ENCODE measurements around the gene PANK3.

The PANK3 gene

DNA sequence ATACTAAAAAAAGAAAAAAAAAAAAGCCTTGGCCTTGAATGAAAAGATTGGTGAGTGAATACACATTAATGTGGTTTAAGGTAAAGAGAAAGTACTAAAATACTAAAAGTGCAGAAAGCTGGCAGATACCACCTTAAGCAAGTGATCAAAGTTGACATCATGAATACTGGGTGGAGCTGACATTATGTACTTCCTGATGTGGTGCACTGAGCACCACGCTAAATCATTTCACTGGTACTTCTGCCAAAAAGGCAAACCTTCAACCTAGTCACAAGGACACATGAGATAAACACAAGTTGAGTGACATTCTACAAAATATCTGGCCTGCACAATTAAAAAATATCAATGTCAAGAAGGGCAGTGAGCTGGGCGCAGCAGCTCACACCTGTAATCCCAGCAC is 33.8 kb upstream of the PANK3 start:
- H3K27ac ChIP-seq (ENCODE audit: low read length) = no peak overlapping the region
- no peaks in the 10 kb centered on the region for H3K79me2 ChIP-seq (ENCODE audit: low read length)
- no peaks in the 10 kb centered on the region for H3K27me3 ChIP-seq (replicated peaks; ENCODE audit: insufficient read depth, low read length)

DNA sequence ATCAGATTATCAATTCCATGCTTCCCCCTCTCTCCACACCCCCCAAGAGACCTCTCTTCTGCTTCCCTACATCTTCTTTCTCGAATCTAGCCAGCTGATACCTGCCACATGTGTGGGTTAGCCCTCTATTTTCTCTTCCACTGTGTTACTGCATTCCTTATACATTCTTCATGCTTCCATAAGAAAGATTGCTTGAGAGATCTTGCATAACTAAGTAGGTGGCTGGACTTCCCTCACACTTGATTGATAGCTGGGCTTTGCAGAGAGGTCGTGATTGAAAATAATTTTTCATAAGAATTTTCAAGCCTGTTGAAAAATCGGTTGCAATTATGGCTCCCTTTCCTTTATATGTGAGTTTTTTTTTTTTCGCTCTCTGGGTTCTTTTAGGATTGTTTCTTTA is 33.0 kb upstream of the PANK3 start:
- H3K4me3 ChIP-seq (ENCODE audit: low read length) = no peak overlapping the region
- no peaks in the 10 kb centered on the region for H3K36me3 ChIP-seq (replicated peaks; ENCODE audit: insufficient read depth, low read length)
- H3F3A ChIP-seq (ENCODE audit: insufficient read depth, low read length) = no peaks in the 10 kb centered on the region
- no peaks in the 10 kb centered on the region for H3K79me2 ChIP-seq (ENCODE audit: low read length)
- no peaks in the 10 kb centered on the region for H3K9me2 ChIP-seq (replicated peaks; ENCODE audit: insufficient read depth, low read length)
- no peak overlapping the region for H3K4me2 ChIP-seq (ENCODE audit: low read depth, low read length)
- TF ChIP-seq EZH2 (optimal IDR thresholded peaks at IDR 0.05; ENCODE audit: low read depth, low read length) (no peak), EZH2phosphoT487 (IDR thresholded peaks at IDR 0.05; ENCODE audit: low read length) (no peak)
- TF ChIP-seq, protein P1, sequence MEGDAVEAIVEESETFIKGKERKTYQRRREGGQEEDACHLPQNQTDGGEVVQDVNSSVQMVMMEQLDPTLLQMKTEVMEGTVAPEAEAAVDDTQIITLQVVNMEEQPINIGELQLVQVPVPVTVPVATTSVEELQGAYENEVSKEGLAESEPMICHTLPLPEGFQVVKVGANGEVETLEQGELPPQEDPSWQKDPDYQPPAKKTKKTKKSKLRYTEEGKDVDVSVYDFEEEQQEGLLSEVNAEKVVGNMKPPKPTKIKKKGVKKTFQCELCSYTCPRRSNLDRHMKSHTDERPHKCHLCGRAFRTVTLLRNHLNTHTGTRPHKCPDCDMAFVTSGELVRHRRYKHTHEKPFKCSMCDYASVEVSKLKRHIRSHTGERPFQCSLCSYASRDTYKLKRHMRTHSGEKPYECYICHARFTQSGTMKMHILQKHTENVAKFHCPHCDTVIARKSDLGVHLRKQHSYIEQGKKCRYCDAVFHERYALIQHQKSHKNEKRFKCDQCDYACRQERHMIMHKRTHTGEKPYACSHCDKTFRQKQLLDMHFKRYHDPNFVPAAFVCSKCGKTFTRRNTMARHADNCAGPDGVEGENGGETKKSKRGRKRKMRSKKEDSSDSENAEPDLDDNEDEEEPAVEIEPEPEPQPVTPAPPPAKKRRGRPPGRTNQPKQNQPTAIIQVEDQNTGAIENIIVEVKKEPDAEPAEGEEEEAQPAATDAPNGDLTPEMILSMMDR (IDR thresholded peaks at IDR 0.05; ENCODE audit: low read length) = no peak
- no peaks in the 10 kb centered on the region for H4K20me1 ChIP-seq (ENCODE audit: insufficient read depth, low read length)
- H2AFZ ChIP-seq (ENCODE audit: low read length) = no peak overlapping the region
- no peaks in the 10 kb centered on the region for H3K27me3 ChIP-seq (replicated peaks; ENCODE audit: insufficient read depth, low read length)
- no peak overlapping the region for H3K27ac ChIP-seq (ENCODE audit: low read length)
- no peak for DNase-seq
- no peak overlapping the region for H3K9ac ChIP-seq (ENCODE audit: low read length)
- H3K4me1 ChIP-seq (ENCODE audit: low read length) = no peaks in the 10 kb centered on the region
- H3K9me3 ChIP-seq (replicated peaks; ENCODE audit: insufficient read depth, low read length) = no peaks in the 10 kb centered on the region

More for the DNA sequence above, 33.8 kb upstream of the PANK3 start:
- no peak for TF ChIP-seq EZH2 (optimal IDR thresholded peaks at IDR 0.05; ENCODE audit: low read depth, low read length)
- TF ChIP-seq, protein P1 (IDR thresholded peaks at IDR 0.05; ENCODE audit: low read length) = no peak
- TF ChIP-seq EZH2phosphoT487 (IDR thresholded peaks at IDR 0.05; ENCODE audit: low read length) = no peak
- Histone ChIP-seq H3K4me2 (ENCODE audit: low read depth, low read length) (no peak overlapping the region), H4K20me1 (ENCODE audit: insufficient read depth, low read length) (no peaks in the 10 kb centered on the region), H3K4me3 (ENCODE audit: low read length) (no peak overlapping the region), H3K9me2 (replicated peaks; ENCODE audit: insufficient read depth, low read length) (no peaks in the 10 kb centered on the region), H3K36me3 (replicated peaks; ENCODE audit: insufficient read depth, low read length) (no peaks in the 10 kb centered on the region), H3K9ac (ENCODE audit: low read length) (no peak overlapping the region), H3K4me1 (ENCODE audit: low read length) (no peaks in the 10 kb centered on the region), H2AFZ (ENCODE audit: low read length) (no peak overlapping the region), H3K9me3 (replicated peaks; ENCODE audit: insufficient read depth, low read length) (no peaks in the 10 kb centered on the region), H3F3A (ENCODE audit: insufficient read depth, low read length) (no peaks in the 10 kb centered on the region)
- no peak for DNase-seq

DNA sequence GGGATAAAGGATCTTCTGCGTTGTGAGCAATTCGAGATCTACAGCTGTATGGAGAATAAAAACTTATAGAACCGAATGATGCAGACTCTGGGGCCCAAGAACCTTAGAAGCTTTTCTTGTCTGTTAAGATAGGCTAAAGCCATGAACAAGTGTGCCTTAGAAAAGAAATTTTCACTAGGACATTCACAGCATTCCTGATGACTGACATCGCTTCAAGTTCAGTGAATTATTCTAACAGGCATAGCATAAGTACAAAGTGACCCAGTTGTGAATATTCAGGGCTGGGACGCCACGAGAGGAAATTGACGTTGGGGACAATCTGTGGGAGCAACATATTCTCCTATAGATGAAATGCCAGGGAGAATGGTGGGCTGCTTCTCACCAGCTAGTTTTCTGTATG is 32.0 kb upstream of the PANK3 start:
- no peak for DNase-seq
- no peak overlapping the region for H3K27ac ChIP-seq (ENCODE audit: low read length)
- H2AFZ ChIP-seq (ENCODE audit: low read length) = no peak overlapping the region
- H3F3A ChIP-seq (ENCODE audit: insufficient read depth, low read length) = no peaks in the 10 kb centered on the region
- no peaks in the 10 kb centered on the region for H3K79me2 ChIP-seq (ENCODE audit: low read length)
- H3K27me3 ChIP-seq (replicated peaks; ENCODE audit: insufficient read depth, low read length) = no peaks in the 10 kb centered on the region
- no peaks in the 10 kb centered on the region for H4K20me1 ChIP-seq (ENCODE audit: insufficient read depth, low read length)
- no peak overlapping the region for H3K4me2 ChIP-seq (ENCODE audit: low read depth, low read length)
- no peaks in the 10 kb centered on the region for H3K9me3 ChIP-seq (replicated peaks; ENCODE audit: insufficient read depth, low read length)
- no peak for TF ChIP-seq EZH2 (optimal IDR thresholded peaks at IDR 0.05; ENCODE audit: low read depth, low read length)
- TF ChIP-seq EZH2phosphoT487 (IDR thresholded peaks at IDR 0.05; ENCODE audit: low read length) = no peak
- TF ChIP-seq, protein P1 (IDR thresholded peaks at IDR 0.05; ENCODE audit: low read length) = no peak
- no peaks in the 10 kb centered on the region for H3K9me2 ChIP-seq (replicated peaks; ENCODE audit: insufficient read depth, low read length)
- H3K36me3 ChIP-seq (replicated peaks; ENCODE audit: insufficient read depth, low read length) = no peaks in the 10 kb centered on the region
- H3K4me3 ChIP-seq (ENCODE audit: low read length) = no peak overlapping the region
- H3K4me1 ChIP-seq (ENCODE audit: low read length) = no peaks in the 10 kb centered on the region
- no peak overlapping the region for H3K9ac ChIP-seq (ENCODE audit: low read length)

Measured in MM.1S (cell line).